IMR-90 (cell line): ENCODE results near the gene MARS1. TPM values are rescaled to one million over a fixed set of nuclear protein-coding genes. Genes with fewer than 3 reads are reported as not detected.

Experiments used
- ATAC-seq: fragments of 200-7000 bp; cut with Tn5 transposase; 2 replicates; pipeline ENCODE4 v1.9.1; 2020; ENCODE audit warnings: low read depth, mild to moderate bottlenecking, moderate library complexity
- BruUV-seq: library from RNA; stranded (reverse); fragments of 400-500 nt; replicated peaks from 2 replicates; lab custom pipeline; 2021; lab: Mats Ljungman, UMichigan
- CTCF ChIA-PET: fragments of 300-600 bp; formaldehyde crosslinking; extraction: SDS; loops from one replicate; lab custom pipeline; 2021; ENCODE audit warnings: antibody characterized with exemption; lab: Yijun Ruan, JAX
- POLR2A ChIA-PET: fragments of 300-600 bp; sonication (Branson Sonifier 250); formaldehyde crosslinking; loops from one replicate; lab custom pipeline; 2022; ENCODE audit warnings: antibody characterized with exemption; ENCODE audit not compliant: unreplicated experiment; lab: Charles Lee
- DNase-seq: peaks from one replicate; pipeline ENCODE4 v3.0.0; 2013
- H2AFZ ChIP-seq: replicated peaks from 2 replicates; pipeline ENCODE3; 2013; ENCODE audit warnings: low read length, mild to moderate bottlenecking; ENCODE audit not compliant: poor library complexity
- H2AK5ac ChIP-seq: 2 replicates; pipeline ENCODE4 v1.6.1; 2013; ENCODE audit warnings: low read depth, low read length, inconsistent platforms
- H2AK9ac ChIP-seq: replicated peaks from 2 replicates; pipeline ENCODE3; 2013; ENCODE audit warnings: mild to moderate bottlenecking, low read depth, low read length, moderate library complexity; ENCODE audit not compliant: poor library complexity
- H2BK120ac ChIP-seq: 2 replicates; pipeline ENCODE4 v1.6.1; 2013; ENCODE audit warnings: low read depth, low read length, inconsistent platforms
- H2BK15ac ChIP-seq: 3 replicates; pipeline ENCODE4 v1.6.1; 2013; ENCODE audit warnings: low read depth, low read length, inconsistent platforms
- H2BK20ac ChIP-seq: 2 replicates; pipeline ENCODE4 v1.6.1; 2013; ENCODE audit warnings: low read depth, mild to moderate bottlenecking, inconsistent platforms, low read length, moderate library complexity
- H2BK5ac ChIP-seq: 2 replicates; pipeline ENCODE4 v1.6.1; 2013; ENCODE audit warnings: mild to moderate bottlenecking, low read depth, low read length, inconsistent platforms; ENCODE audit not compliant: poor library complexity, severe bottlenecking
- H3K14ac ChIP-seq: replicated peaks from 2 replicates; pipeline ENCODE4 v1.6.1; 2013; ENCODE audit warnings: low read depth, low read length, inconsistent platforms
- H3K18ac ChIP-seq: 2 replicates; pipeline ENCODE4 v1.6.1; 2013; ENCODE audit warnings: low read depth, low read length, control low read depth
- H3K23ac ChIP-seq: 2 replicates; pipeline ENCODE4 v1.6.1; 2013; ENCODE audit warnings: low read depth, low read length, inconsistent platforms
- H3K27ac ChIP-seq: 2 replicates; pipeline ENCODE4 v1.5.1; 2013; ENCODE audit warnings: mild to moderate bottlenecking, control low read depth, low read length; ENCODE audit not compliant: insufficient read depth
- H3K27me3 ChIP-seq: 2 replicates; pipeline ENCODE4 v1.6.1; 2013; ENCODE audit warnings: low read length; ENCODE audit not compliant: control insufficient read depth, insufficient read depth
- H3K36me3 ChIP-seq: 2 replicates; pipeline ENCODE4 v1.6.1; 2013; ENCODE audit warnings: low read length, mixed read lengths; ENCODE audit not compliant: control insufficient read depth, insufficient read depth
- H3K4ac ChIP-seq: 2 replicates; pipeline ENCODE4 v1.6.1; 2013; ENCODE audit warnings: low read depth, low read length, inconsistent platforms
- H3K4me1 ChIP-seq: 2 replicates; pipeline ENCODE4 v1.6.1; 2013; ENCODE audit warnings: low read length, mixed read lengths; ENCODE audit not compliant: control insufficient read depth, insufficient read depth
- H3K4me2 ChIP-seq: 2 replicates; pipeline ENCODE4 v1.6.1; 2013; ENCODE audit warnings: low read depth, mild to moderate bottlenecking, control low read depth, low read length, moderate library complexity
- H3K4me3 ChIP-seq: 2 replicates; pipeline ENCODE4 v1.5.1; 2013; ENCODE audit warnings: low read depth, mild to moderate bottlenecking, control low read depth, low read length, moderate library complexity; ENCODE audit not compliant: insufficient read depth
- H3K56ac ChIP-seq: 2 replicates; pipeline ENCODE4 v1.6.1; 2013; ENCODE audit warnings: low read length, inconsistent platforms; ENCODE audit not compliant: insufficient read depth; ENCODE audit errors: extremely low read depth
- H3K79me1 ChIP-seq, 2 experiments: 2 replicates each; pipeline ENCODE4 v1.6.1; 2013; ENCODE audit warnings: low read length in 2 of 2, inconsistent platforms in 1 of 2, low read depth in 1 of 2
- H3K9ac ChIP-seq: 2 replicates; pipeline ENCODE4 v1.6.1; 2013; ENCODE audit warnings: low read depth, low read length, control low read depth
- H3K9me1 ChIP-seq: 2 replicates; pipeline ENCODE4 v1.6.1; 2013; ENCODE audit warnings: low read length, inconsistent platforms; ENCODE audit not compliant: insufficient read depth
- H3K9me3 ChIP-seq: 2 replicates; pipeline ENCODE4 v1.6.1; 2013; ENCODE audit warnings: low read length; ENCODE audit not compliant: control insufficient read depth, insufficient read depth
- H4K20me1 ChIP-seq: 2 replicates; pipeline ENCODE4 v1.6.1; 2013; ENCODE audit warnings: low read length, inconsistent platforms; ENCODE audit not compliant: insufficient read depth
- H4K5ac ChIP-seq: 2 replicates; pipeline ENCODE4 v1.6.1; 2013; ENCODE audit warnings: mild to moderate bottlenecking, low read depth, low read length, control low read depth
- H4K8ac ChIP-seq, 2 experiments: 2 replicates each; pipeline ENCODE4 v1.6.1; 2013; ENCODE audit warnings: low read depth in 2 of 2, low read length in 2 of 2, control low read depth in 1 of 2, inconsistent platforms in 1 of 2
- H4K91ac ChIP-seq: 2 replicates; pipeline ENCODE4 v1.6.1; 2013; ENCODE audit warnings: low read depth, low read length, inconsistent platforms; ENCODE audit not compliant: insufficient read depth
- MAZ ChIP-seq: IDR thresholded peaks from 2 replicates; pipeline ENCODE4 v1.6.1; 2012; ENCODE audit warnings: low read depth, mild to moderate bottlenecking, low read length, improper control_type of control experiment, moderate library complexity, borderline replicate concordance
- NFE2L2 ChIP-seq: fragments of 150-350 bp; IDR thresholded peaks from 2 replicates; pipeline ENCODE4 v1.6.1; 2016; ENCODE audit warnings: low read depth, mild to moderate bottlenecking, low read length
- POLR2A ChIP-seq: IDR thresholded peaks from 2 replicates; pipeline ENCODE4 v1.6.1; 2012; ENCODE audit warnings: mild to moderate bottlenecking, low read depth, low read length
- RCOR1 ChIP-seq: IDR thresholded peaks from 2 replicates; pipeline ENCODE4 v1.6.1; 2012; ENCODE audit warnings: mild to moderate bottlenecking, low read length, improper control_type of control experiment; ENCODE audit not compliant: insufficient replicate concordance
- WGBS, 2 experiments: methylation state at CpG; one replicate each; pipeline versions ENCODE4 v1.1.5 to v1.1.7; 2013; ENCODE audit warnings: missing lambda C conversion rate in 2 of 2; ENCODE audit not compliant: insufficient read length in 1 of 2; ENCODE audit errors: extremely low coverage in 2 of 2; 5-methylcytosine and 5-hydroxymethylcytosine counted together
- dilution Hi-C: fragments of 300-500 bp; cut with HindIII; formaldehyde crosslinking; loops from one replicate; pipeline ENCODE4 v1.14.3; 2018; ENCODE audit warnings: low sequenced_read_pairs; ENCODE audit not compliant: unreplicated experiment
- in situ Hi-C: fragments of 300-500 bp; cut with MboI; formaldehyde crosslinking; loops from 3 replicates; pipeline ENCODE4 v1.14.3; 2019; ENCODE audit warnings: low sequenced_read_pairs, inconsistent platforms, mixed read lengths
- intact Hi-C: fragments of 100-400 bp; cut with micrococcal nuclease; formaldehyde crosslinking; loops from 2 replicates; pipeline ENCODE4 v1.10.0; 2022
- polyA plus RNA-seq, 3 experiments: library from polyadenylated mRNA; depleted of rRNA; stranded (reverse); fragments of >200 nt; gene quantifications; 2 replicates each; pipeline ENCODE4 v1.2.3, GENCODE V29; 2012; ENCODE audit warnings: low replicate concordance in 1 of 3
- total RNA-seq: library from RNA; depleted of rRNA; stranded (reverse); fragments of >200 nt; gene quantifications from 2 replicates; pipeline ENCODE4 v1.2.3, GENCODE V29; 2012
- TF ChIP-seq, protein P1 (sequence below): fragments of 150-350 bp; IDR thresholded peaks from 2 replicates; pipeline ENCODE4 v1.6.1; 2016; ENCODE audit warnings: low read depth, mild to moderate bottlenecking, low read length, moderate library complexity, borderline replicate concordance

MARS1 gene
- total and polyA plus RNA-seq, 2 of the 4 experiments (the other 2 are of a cell fraction): 156 to 164 TPM

DNA sequence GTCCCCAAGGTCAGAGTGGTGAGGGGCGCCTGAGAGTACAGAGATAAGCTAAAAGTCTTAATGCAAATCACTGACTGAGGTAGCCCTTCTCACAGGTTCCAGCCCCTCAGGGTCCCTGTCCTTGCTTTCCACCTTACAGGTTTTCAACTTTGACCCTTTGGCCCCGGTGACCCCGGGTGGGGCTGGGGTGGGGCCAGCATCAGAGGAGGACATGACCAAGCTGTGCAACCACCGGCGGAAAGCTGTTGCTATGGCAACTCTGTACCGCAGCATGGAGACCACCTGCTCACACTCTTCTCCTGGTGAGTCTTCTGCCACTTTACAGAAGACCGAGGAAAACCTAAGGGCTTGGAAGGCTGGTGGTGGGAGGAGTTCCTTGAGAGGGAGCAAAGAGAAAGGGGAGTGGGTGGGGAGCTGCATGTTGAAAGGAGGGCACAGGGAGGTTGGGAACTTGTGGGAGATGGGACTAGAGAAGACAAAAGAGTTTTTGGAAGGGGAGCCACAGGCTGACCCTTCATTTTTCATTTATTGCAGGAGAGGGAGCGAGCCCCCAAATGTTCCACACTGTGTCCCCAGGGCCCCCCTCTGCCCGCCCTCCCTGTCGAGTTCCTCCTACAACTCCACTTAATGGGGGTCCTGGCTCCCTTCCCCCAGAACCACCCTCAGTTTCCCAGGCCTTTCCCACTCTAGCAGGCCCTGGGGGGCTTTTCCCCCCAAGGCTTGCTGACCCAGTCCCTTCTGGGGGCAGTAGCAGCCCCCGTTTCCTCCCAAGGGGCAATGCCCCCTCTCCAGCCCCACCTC, 37.1 kb downstream of the MARS1 start:
- no peak overlapping the region for H3K56ac ChIP-seq
- TF ChIP-seq RCOR1 (no peak), POLR2A (no peak), MAZ (no peak), NFE2L2 (no peak)
- TF ChIP-seq, protein P1, sequence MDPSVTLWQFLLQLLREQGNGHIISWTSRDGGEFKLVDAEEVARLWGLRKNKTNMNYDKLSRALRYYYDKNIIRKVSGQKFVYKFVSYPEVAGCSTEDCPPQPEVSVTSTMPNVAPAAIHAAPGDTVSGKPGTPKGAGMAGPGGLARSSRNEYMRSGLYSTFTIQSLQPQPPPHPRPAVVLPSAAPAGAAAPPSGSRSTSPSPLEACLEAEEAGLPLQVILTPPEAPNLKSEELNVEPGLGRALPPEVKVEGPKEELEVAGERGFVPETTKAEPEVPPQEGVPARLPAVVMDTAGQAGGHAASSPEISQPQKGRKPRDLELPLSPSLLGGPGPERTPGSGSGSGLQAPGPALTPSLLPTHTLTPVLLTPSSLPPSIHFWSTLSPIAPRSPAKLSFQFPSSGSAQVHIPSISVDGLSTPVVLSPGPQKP: no peak
- H2AFZ ChIP-seq: no peak overlapping the region
- ChIA-PET CTCF (no interaction called here), POLR2A (no interaction called here)
- H3K4me1 ChIP-seq: peaks cover 22% of the 10 kb centered on the region
- DNase-seq: no peak
- no peak overlapping the region for H4K8ac ChIP-seq
- H3K4me2 ChIP-seq: peak overlapping the region; percentile 59; the same call in 1 of the 2 replicates
- no peak overlapping the region for H2BK20ac ChIP-seq
- no TSS peak for BruUV-seq
- no peak overlapping the region for H3K18ac ChIP-seq
- H3K9me3 ChIP-seq: no peaks in the 10 kb centered on the region
- peaks cover 14 to 60% of the 10 kb centered on the region in 2 experiments for H3K79me1 ChIP-seq
- H3K9ac ChIP-seq: peak overlapping the region; percentile 11; the same call in 1 of the 2 replicates
- no peak overlapping the region for H2BK15ac ChIP-seq
- H3K27ac ChIP-seq: peak overlapping the region; percentile 12; the same call in 1 of the 2 replicates
- H3K9me1 ChIP-seq: peaks cover 14% of the 10 kb centered on the region
- in situ Hi-C loops (no loop called here), dilution Hi-C loops (no loop called here), intact Hi-C loops (no loop called here)
- H3K36me3 ChIP-seq: peaks cover 48% of the 10 kb centered on the region
- H4K20me1 ChIP-seq: peaks cover 29% of the 10 kb centered on the region
- H3K4ac ChIP-seq: peak overlapping the region; percentile 91; the same call in 1 of the 2 replicates
- no peak overlapping the region for H2BK120ac ChIP-seq
- H2AK5ac ChIP-seq: peak overlapping the region; percentile 81; the same call in 1 of the 2 replicates
- H4K91ac ChIP-seq: no peak overlapping the region
- H3K4me3 ChIP-seq: no peak overlapping the region
- H2BK5ac ChIP-seq: no peak overlapping the region
- H3K14ac ChIP-seq: no peak overlapping the region
- H2AK9ac ChIP-seq: peak overlapping the region; percentile 15
- WGBS, 2 experiments: 80% methylated on average over 1 of the region's 11 CpGs; no CpG with 5 or more reads in 1 of the 2 experiments
- H3K27me3 ChIP-seq: no peaks in the 10 kb centered on the region
- no peak overlapping the region for H4K5ac ChIP-seq
- ATAC-seq: no peak
- 0 out of 2 replicates have a peak overlapping the region, but pooled peaks have one; percentile 39 for H3K23ac ChIP-seq
